ENCODE data around the gene IREB2.

- no peak for TF ChIP-seq POLR2AphosphoS5 (IDR thresholded peaks at IDR 0.05)
- no peak for TF ChIP-seq POLR2A (IDR thresholded peaks at IDR 0.05)
- no peak for TF ChIP-seq CTCF (IDR thresholded peaks at IDR 0.05)
These were observed 10.6 kb downstream of the IREB2 start for GRCh38 chr15:78448441-78449219.

All from upper lobe of left lung (tissue), 4 donors.